ENCODE measurements around the gene REV3L. TPM values are rescaled to one million over a fixed set of nuclear protein-coding genes. Genes with fewer than 3 reads are reported as not detected.

The REV3L gene
- total and polyA plus RNA-seq, 9 of the 15 experiments (the other 6 are each of a cell fraction or from before 2014, with no cell fraction given), result 5.5 to 24.4 (median 14.4) TPM

- TF ChIP-seq ZNF318 (IDR thresholded peaks at IDR 0.05; ENCODE audit: borderline replicate concordance in 1 of 2, low read depth in 1 of 2) (0 out of 4 replicates have a peak, but pooled peaks of 1 of the 2 experiments have one; percentile 42), ELF4 (CRISPR knock-in tag; IDR thresholded peaks at IDR 0.05) (peak; percentile 28; the same call in 1 of the 2 replicates), RBM14 (IDR thresholded peaks at IDR 0.05; ENCODE audit: borderline replicate concordance, insufficient read depth, low read depth, low read length) (no peak), NBN (IDR thresholded peaks at IDR 0.05; ENCODE audit: low read depth) (peak; percentile 89), NONO (IDR thresholded peaks at IDR 0.05; ENCODE audit: low read depth in 2 of 2, low read length in 1 of 2) (peak in 1 of 2 experiments; percentile 10; a peak in 1 of 4 replicates), CCNT2 (IDR thresholded peaks at IDR 0.05; ENCODE audit: borderline replicate concordance, extremely low read depth, insufficient read length, low read depth, low read length) (peak; percentile 88), NFE2 (IDR thresholded peaks at IDR 0.05; ENCODE audit: low read depth) (0 out of 2 replicates have a peak, but pooled peaks have one; percentile 4), GATA2 (CRISPR knock-in tag; IDR thresholded peaks at IDR 0.05) (no peak), ZNF134 (CRISPR knock-in tag; conservative IDR thresholded peaks at IDR 0.05) (0 out of 2 replicates have a peak, but pooled peaks have one; percentile 10)
- TF ChIP-seq, protein P1, sequence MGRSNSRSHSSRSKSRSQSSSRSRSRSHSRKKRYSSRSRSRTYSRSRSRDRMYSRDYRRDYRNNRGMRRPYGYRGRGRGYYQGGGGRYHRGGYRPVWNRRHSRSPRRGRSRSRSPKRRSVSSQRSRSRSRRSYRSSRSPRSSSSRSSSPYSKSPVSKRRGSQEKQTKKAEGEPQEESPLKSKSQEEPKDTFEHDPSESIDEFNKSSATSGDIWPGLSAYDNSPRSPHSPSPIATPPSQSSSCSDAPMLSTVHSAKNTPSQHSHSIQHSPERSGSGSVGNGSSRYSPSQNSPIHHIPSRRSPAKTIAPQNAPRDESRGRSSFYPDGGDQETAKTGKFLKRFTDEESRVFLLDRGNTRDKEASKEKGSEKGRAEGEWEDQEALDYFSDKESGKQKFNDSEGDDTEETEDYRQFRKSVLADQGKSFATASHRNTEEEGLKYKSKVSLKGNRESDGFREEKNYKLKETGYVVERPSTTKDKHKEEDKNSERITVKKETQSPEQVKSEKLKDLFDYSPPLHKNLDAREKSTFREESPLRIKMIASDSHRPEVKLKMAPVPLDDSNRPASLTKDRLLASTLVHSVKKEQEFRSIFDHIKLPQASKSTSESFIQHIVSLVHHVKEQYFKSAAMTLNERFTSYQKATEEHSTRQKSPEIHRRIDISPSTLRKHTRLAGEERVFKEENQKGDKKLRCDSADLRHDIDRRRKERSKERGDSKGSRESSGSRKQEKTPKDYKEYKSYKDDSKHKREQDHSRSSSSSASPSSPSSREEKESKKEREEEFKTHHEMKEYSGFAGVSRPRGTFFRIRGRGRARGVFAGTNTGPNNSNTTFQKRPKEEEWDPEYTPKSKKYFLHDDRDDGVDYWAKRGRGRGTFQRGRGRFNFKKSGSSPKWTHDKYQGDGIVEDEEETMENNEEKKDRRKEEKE (IDR thresholded peaks at IDR 0.05; ENCODE audit: borderline replicate concordance in 1 of 2, control insufficient read depth in 1 of 2, low read depth in 2 of 2, low read length in 1 of 2), result no peak
- TF ChIP-seq, protein P2, sequence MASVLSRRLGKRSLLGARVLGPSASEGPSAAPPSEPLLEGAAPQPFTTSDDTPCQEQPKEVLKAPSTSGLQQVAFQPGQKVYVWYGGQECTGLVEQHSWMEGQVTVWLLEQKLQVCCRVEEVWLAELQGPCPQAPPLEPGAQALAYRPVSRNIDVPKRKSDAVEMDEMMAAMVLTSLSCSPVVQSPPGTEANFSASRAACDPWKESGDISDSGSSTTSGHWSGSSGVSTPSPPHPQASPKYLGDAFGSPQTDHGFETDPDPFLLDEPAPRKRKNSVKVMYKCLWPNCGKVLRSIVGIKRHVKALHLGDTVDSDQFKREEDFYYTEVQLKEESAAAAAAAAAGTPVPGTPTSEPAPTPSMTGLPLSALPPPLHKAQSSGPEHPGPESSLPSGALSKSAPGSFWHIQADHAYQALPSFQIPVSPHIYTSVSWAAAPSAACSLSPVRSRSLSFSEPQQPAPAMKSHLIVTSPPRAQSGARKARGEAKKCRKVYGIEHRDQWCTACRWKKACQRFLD (CRISPR knock-in tag; IDR thresholded peaks at IDR 0.05), result peak; percentile 21; the same call in 1 of the 2 replicates
Observed at GRCh38 chr6:111483736-111484632, 966 bp upstream of the REV3L start (continued).
